B cell (primary cell): Measurements from ENCODE around the gene HIRIP3. TPM values are rescaled to one million over a fixed set of nuclear protein-coding genes. Genes with fewer than 3 reads are reported as not detected.

Experiments used
- ATAC-seq: fragments of 200-7000 bp; cut with Tn5 transposase; one replicate; pipeline ENCODE4 v1.10.0; 2021; ENCODE audit warnings: low read depth, mild to moderate bottlenecking, moderate number of reproducible peaks, moderate library complexity
- CTCF ChIA-PET: fragments of 350-600 bp; sonication (Branson Sonifier 250); formaldehyde crosslinking; loops from one replicate; lab custom pipeline; 2021; ENCODE audit warnings: antibody characterized with exemption, inconsistent platforms; lab: Charles Lee
- POLR2A ChIA-PET: fragments of 350-600 bp; sonication (Branson Sonifier 250); formaldehyde crosslinking; loops from one replicate; lab custom pipeline; 2021; ENCODE audit warnings: antibody characterized with exemption; lab: Charles Lee
- DNase-seq: peaks from one replicate; pipeline ENCODE4 v3.0.0; 2013
- H2AFZ ChIP-seq: 2 replicates; pipeline ENCODE4 v1.6.1; 2012; ENCODE audit warnings: mild to moderate bottlenecking, low read depth, low read length; ENCODE audit not compliant: insufficient read depth, poor library complexity, severe bottlenecking
- H3K27ac ChIP-seq, 2 donors: 1 replicate in 1 of 2; 2 replicates in 1 of 2; pipeline ENCODE4 v1.5.1; 2012 to 2013; ENCODE audit warnings: low read length in 2 of 2, mild to moderate bottlenecking in 2 of 2, moderate library complexity in 1 of 2
- H3K27me3 ChIP-seq, 4 experiments: fragments of 200-600 bp in 1 of 4; sonication (generic) in 1 of 4; replicated peaks in 1 of 4; 1 replicate in 2 of 4; 2 replicates in 2 of 4; pipeline versions ENCODE4 v1.6.1 to v1.7.0; 2013 to 2016; ENCODE audit warnings: low read length in 3 of 4, mild to moderate bottlenecking in 2 of 4, mixed read lengths in 1 of 4, moderate library complexity in 1 of 4; ENCODE audit not compliant: insufficient read depth in 4 of 4, control insufficient read depth in 3 of 4; ENCODE audit errors: control extremely low read depth in 1 of 4
- H3K36me3 ChIP-seq, 2 experiments: replicated peaks in 1 of 2; 1 replicate in 1 of 2; 2 replicates in 1 of 2; pipeline versions ENCODE4 v1.6.1 to v1.7.1; 2013; ENCODE audit warnings: low read length in 1 of 2; ENCODE audit not compliant: insufficient read depth in 2 of 2, control insufficient read depth in 1 of 2; ENCODE audit errors: control extremely low read depth in 1 of 2, extremely low read depth in 1 of 2
- H3K4me1 ChIP-seq, 2 donors: fragments of 200-600 bp in 1 of 2; sonication (generic) in 1 of 2; 1 replicate in 1 of 2; 2 replicates in 1 of 2; pipeline versions ENCODE4 v1.5.1 to v1.6.1; 2013 to 2017; ENCODE audit warnings: low read length in 2 of 2; ENCODE audit not compliant: control insufficient read depth in 2 of 2, insufficient read depth in 2 of 2
- H3K4me2 ChIP-seq: replicated peaks from 2 replicates; pipeline ENCODE3; 2012; ENCODE audit warnings: mild to moderate bottlenecking, low read depth, low read length; ENCODE audit not compliant: poor library complexity, severe bottlenecking
- H3K4me3 ChIP-seq, 5 experiments: fragments of 200-600 bp in 1 of 5; sonication (generic) in 1 of 5; 1 replicate in 3 of 5; 2 replicates in 2 of 5; pipeline versions ENCODE4 v1.5.1 to v1.7.0; 2011 to 2016; ENCODE audit warnings: low read length in 4 of 5, mild to moderate bottlenecking in 4 of 5, low read depth in 2 of 5, control low read depth in 1 of 5, moderate library complexity in 1 of 5; ENCODE audit not compliant: insufficient read depth in 1 of 5; ENCODE audit errors: control extremely low read depth in 1 of 5, extremely low read depth in 1 of 5
- H3K79me2 ChIP-seq: fragments of 200-600 bp; sonication (generic); one replicate; pipeline ENCODE4 v1.6.0; 2016; ENCODE audit warnings: low read length; ENCODE audit not compliant: control insufficient read depth, insufficient read depth
- H3K9ac ChIP-seq: fragments of 200-600 bp; sonication (generic); 2 replicates; pipeline ENCODE4 v1.6.1; 2017; ENCODE audit warnings: mild to moderate bottlenecking, low read length, moderate library complexity
- H3K9me3 ChIP-seq, 3 donors: one replicate each; pipeline versions ENCODE4 v1.6.1 to v1.7.1; 2013; ENCODE audit warnings: low read length in 2 of 3; ENCODE audit not compliant: control insufficient read depth in 2 of 3, insufficient read depth in 1 of 3; ENCODE audit errors: control extremely low read depth in 1 of 3
- H4K20me1 ChIP-seq: 2 replicates; pipeline ENCODE4 v1.6.0; 2012; ENCODE audit warnings: mild to moderate bottlenecking, low read length; ENCODE audit not compliant: insufficient read depth, control insufficient read depth, poor library complexity, severe bottlenecking
- H3K27ac Mint-ChIP-seq: one replicate; pipeline ENCODE4 v1.8.0; 2021; ENCODE audit warnings: mixed read lengths
- H3K27me3 Mint-ChIP-seq: one replicate; pipeline ENCODE4 v1.8.0; 2021; ENCODE audit warnings: mixed read lengths
- H3K4me1 Mint-ChIP-seq: one replicate; pipeline ENCODE4 v1.8.0; 2021; ENCODE audit warnings: mixed read lengths
- H3K4me3 Mint-ChIP-seq: one replicate; pipeline ENCODE4 v1.8.0; 2021; ENCODE audit warnings: mixed read lengths
- H3K9me3 Mint-ChIP-seq: one replicate; pipeline ENCODE4 v1.8.0; 2022; ENCODE audit warnings: mixed read lengths; ENCODE audit not compliant: insufficient read depth
- CTCF ChIP-seq: fragments of 200-600 bp; IDR thresholded peaks from one replicate; pipeline ENCODE4 v1.8.0; 2022; ENCODE audit warnings: antibody characterized with exemption, mild to moderate bottlenecking
- EZH2 ChIP-seq: IDR thresholded peaks from 2 replicates; pipeline ENCODE4 v1.6.1; 2012; ENCODE audit warnings: borderline replicate concordance, low read depth, mild to moderate bottlenecking, moderate library complexity, low read length; ENCODE audit not compliant: insufficient read depth, poor library complexity, severe bottlenecking
- WGBS: methylation state at CpG from one replicate; pipeline ENCODE4 v1.1.5; 2013; ENCODE audit warnings: missing lambda C conversion rate; ENCODE audit not compliant: insufficient coverage; 5-methylcytosine and 5-hydroxymethylcytosine counted together
- intact Hi-C: fragments of 100-400 bp; cut with micrococcal nuclease; formaldehyde crosslinking; loops from one replicate; pipeline ENCODE4 v1.10.0; 2022
- polyA plus RNA-seq: library from polyadenylated mRNA; depleted of rRNA; stranded (reverse); fragments of >200 nt; gene quantifications from 2 replicates; pipeline ENCODE4 v1.2.3, GENCODE V29; 2012
- total RNA-seq, 2 donors: library from RNA; stranded (reverse); fragments of 120-200 nt in 1 of 2; gene quantifications; 1 replicate in 1 of 2; 2 replicates in 1 of 2; pipeline versions ENCODE4 v1.2.3 to v1.2.4, GENCODE V29; 2013 to 2022

HIRIP3 gene
- total and polyA plus RNA-seq, 2 donors (not counting 1 experiment from before 2014, with no cell fraction given), result 12.2 to 13.9 TPM

DNA sequence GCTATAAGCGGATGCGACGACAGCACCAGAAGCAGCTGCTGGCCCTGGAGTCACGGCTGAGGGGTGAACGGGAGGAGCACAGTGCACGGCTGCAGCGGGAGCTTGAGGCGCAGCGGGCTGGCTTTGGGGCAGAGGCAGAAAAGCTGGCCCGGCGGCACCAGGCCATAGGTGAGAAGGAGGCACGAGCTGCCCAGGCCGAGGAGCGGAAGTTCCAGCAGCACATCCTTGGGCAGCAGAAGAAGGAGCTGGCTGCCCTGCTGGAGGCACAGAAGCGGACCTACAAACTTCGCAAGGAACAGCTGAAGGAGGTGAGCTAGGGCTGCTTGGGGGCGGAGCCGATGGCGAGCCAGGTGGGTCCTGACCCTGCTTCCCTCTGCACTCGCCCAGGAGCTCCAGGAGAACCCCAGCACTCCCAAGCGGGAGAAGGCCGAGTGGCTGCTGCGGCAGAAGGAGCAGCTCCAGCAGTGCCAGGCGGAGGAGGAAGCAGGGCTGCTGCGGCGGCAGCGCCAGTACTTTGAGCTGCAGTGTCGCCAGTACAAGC, 10.1 kb downstream of the HIRIP3 start:
- no peak for DNase-seq
- WGBS, result 98% methylated on average over 27 of the region's 28 CpGs
- no peak for ATAC-seq
- no peaks in the 10 kb centered on the region for H3K4me1 Mint-ChIP-seq
- POLR2A ChIA-PET, result interaction anchor here (0.6 kb wide), 1 partner anchor 11 kb away, joined by 4 read pairs; the partner anchor contains the start of gene INO80E
- H3K9me3 ChIP-seq, result no peaks in the 10 kb centered on the region
- H4K20me1 ChIP-seq, result no peaks in the 10 kb centered on the region
- intact Hi-C loops, result no loop called here
- no peak overlapping the region for H3K27ac ChIP-seq
- H3K27me3 ChIP-seq, result no peaks in the 10 kb centered on the region
- no peaks in the 10 kb centered on the region for H3K27me3 Mint-ChIP-seq
- no peak overlapping the region for H3K27ac Mint-ChIP-seq
- no peak overlapping the region for H3K4me2 ChIP-seq
- no peak overlapping the region for H3K4me3 Mint-ChIP-seq
- peaks cover 0 to 81% of the 10 kb centered on the region in 2 experiments for H3K36me3 ChIP-seq
- CTCF ChIA-PET, result no interaction called here
- TF ChIP-seq CTCF (no peak), EZH2 (no peak)
- no peak overlapping the region for H2AFZ ChIP-seq
- no peaks in the 10 kb centered on the region for H3K79me2 ChIP-seq
- no peak overlapping the region for H3K9ac ChIP-seq
- no peaks in the 10 kb centered on the region for H3K4me1 ChIP-seq
- no peaks in the 10 kb centered on the region for H3K9me3 Mint-ChIP-seq
- no peak overlapping the region for H3K4me3 ChIP-seq

- POLR2A ChIA-PET, result no interaction called here
- Histone ChIP-seq H2AFZ (no peak overlapping the region), H3K27me3 (no peaks in the 10 kb centered on the region), H3K9me3 (no peaks in the 10 kb centered on the region), H3K79me2 (no peaks in the 10 kb centered on the region), H3K4me3 (no peak overlapping the region), H4K20me1 (no peaks in the 10 kb centered on the region), H3K9ac (no peak overlapping the region), H3K4me1 (no peaks in the 10 kb centered on the region), H3K36me3 (peaks cover 0 to 84% of the 10 kb centered on the region in 2 experiments), H3K4me2 (no peak overlapping the region), H3K27ac (no peak overlapping the region)
- H3K27me3 Mint-ChIP-seq, result no peaks in the 10 kb centered on the region
- intact Hi-C loops, result no loop called here
- 80% methylated on average over 1 of the region's 5 CpGs for WGBS
- CTCF ChIA-PET, result no interaction called here
- DNase-seq (no peak), ATAC-seq (no peak)
- no peak overlapping the region for H3K4me3 Mint-ChIP-seq
- no peaks in the 10 kb centered on the region for H3K9me3 Mint-ChIP-seq
- TF ChIP-seq EZH2, result no peak
- TF ChIP-seq CTCF, result no peak
- H3K4me1 Mint-ChIP-seq, result no peaks in the 10 kb centered on the region
- H3K27ac Mint-ChIP-seq, result no peak overlapping the region
These were observed 10.7 kb downstream of the HIRIP3 start for GRCh38 chr16:29984764-29985147.
